ENCODE data around the gene OR10V1.
A peak's percentile ranks its signal among the peaks of the same experiment; 100 is the strongest.
"Not testable (repeated sequence)": the region's sequence is repeated elsewhere in the genome, so short reads cannot be mapped to it uniquely, and the experiment has no call there.

Gene OR10V1

GRCh38 chr11:59710136-59710847 lies 3.4 kb downstream of the OR10V1 start:
- DNase-seq (ENCODE audit: low read depth) = no peak

GRCh38 chr11:59708537-59708936 lies 5.1 kb downstream of the OR10V1 start:
- no peak for DNase-seq (ENCODE audit: low read depth)

GRCh38 chr11:59707371-59707770 lies 6.3 kb downstream of the OR10V1 start:
- DNase-seq (ENCODE audit: low read depth) = no peak

- no peak for DNase-seq (ENCODE audit: low read depth)
Observed at GRCh38 chr11:59706518-59707285, 6.9 kb downstream of the OR10V1 start.

- no peak for DNase-seq (ENCODE audit: low read depth)
Observed at GRCh38 chr11:59705294-59705693, 8.4 kb downstream of the OR10V1 start.

- DNase-seq (ENCODE audit: low read depth) = not testable (repeated sequence)
Observed at GRCh38 chr11:59703515-59703914, 10.1 kb downstream of the OR10V1 start.

GRCh38 chr11:59700157-59700556 lies 13.5 kb downstream of the OR10V1 start:
- DNase-seq (ENCODE audit: low read depth) = not testable (repeated sequence)

GRCh38 chr11:59698506-59698905 lies 15.1 kb downstream of the OR10V1 start:
- no peak for DNase-seq (ENCODE audit: low read depth)

GRCh38 chr11:59692915-59693314 lies 20.7 kb downstream of the OR10V1 start:
- no peak for DNase-seq (ENCODE audit: low read depth)

- DNase-seq (ENCODE audit: low read depth) = no peak
Observed at GRCh38 chr11:59691156-59691555, 22.5 kb downstream of the OR10V1 start.

- DNase-seq (ENCODE audit: low read depth) = no peak
Observed at GRCh38 chr11:59689015-59689414, 24.6 kb downstream of the OR10V1 start.

GRCh38 chr11:59681260-59681725 lies 32.4 kb downstream of the OR10V1 start:
- not testable (repeated sequence) for DNase-seq (ENCODE audit: low read depth)

- peak; percentile 27 for DNase-seq (ENCODE audit: low read depth)
Observed at GRCh38 chr11:59680287-59681154, 33.1 kb downstream of the OR10V1 start.

- DNase-seq (ENCODE audit: low read depth) = no peak
Observed at GRCh38 chr11:59679347-59679746, 34.3 kb downstream of the OR10V1 start.

- no peak for DNase-seq (ENCODE audit: low read depth)
Observed at GRCh38 chr11:59678813-59679165, 34.9 kb downstream of the OR10V1 start.

GRCh38 chr11:59678118-59678812 lies 35.4 kb downstream of the OR10V1 start:
- no peak for DNase-seq (ENCODE audit: low read depth)

GRCh38 chr11:59676205-59676604 lies 37.4 kb downstream of the OR10V1 start:
- DNase-seq (ENCODE audit: low read depth) = no peak

- no peak for DNase-seq (ENCODE audit: low read depth)
Observed at GRCh38 chr11:59674291-59674690, 39.4 kb downstream of the OR10V1 start.

- no peak for DNase-seq (ENCODE audit: low read depth)
Observed at GRCh38 chr11:59673291-59673690, 40.4 kb downstream of the OR10V1 start.

- no peak for DNase-seq (ENCODE audit: low read depth)
Observed at GRCh38 chr11:59671471-59671870, 42.2 kb downstream of the OR10V1 start.

GRCh38 chr11:59669611-59670009 lies 44.0 kb downstream of the OR10V1 start:
- no peak for DNase-seq (ENCODE audit: low read depth)

All from T follicular helper cell (primary cell).